Frontal cortex (tissue), 4 donors: ENCODE measurements around the gene NOSIP. TPM values are rescaled to one million over a fixed set of nuclear protein-coding genes. Genes with fewer than 3 reads are reported as not detected.
"Not testable (repeated sequence)": the region's sequence is repeated elsewhere in the genome, so short reads cannot be mapped to it uniquely, and the experiment has no call there.

Experiments used
- DNase-seq, 2 donors: peaks; one replicate each; pipeline ENCODE4 v3.0.0; 2012; ENCODE audit warnings: low spot score in 2 of 2
- FAIRE-seq: peaks from 2 replicates; lab custom pipeline; 2012; peaks lifted over from hg19 to GRCh38; lab: Jason Lieb, UNC
- total RNA-seq: library from RNA; depleted of rRNA; stranded (reverse); fragments of >200 nt; gene quantifications from one replicate; pipeline ENCODE4 v1.2.3, GENCODE V29; 2014
- donor health status: control.
- donor health status: control.
- donor health status: control.

Gene NOSIP, protein sequence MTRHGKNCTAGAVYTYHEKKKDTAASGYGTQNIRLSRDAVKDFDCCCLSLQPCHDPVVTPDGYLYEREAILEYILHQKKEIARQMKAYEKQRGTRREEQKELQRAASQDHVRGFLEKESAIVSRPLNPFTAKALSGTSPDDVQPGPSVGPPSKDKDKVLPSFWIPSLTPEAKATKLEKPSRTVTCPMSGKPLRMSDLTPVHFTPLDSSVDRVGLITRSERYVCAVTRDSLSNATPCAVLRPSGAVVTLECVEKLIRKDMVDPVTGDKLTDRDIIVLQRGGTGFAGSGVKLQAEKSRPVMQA
- total RNA-seq: 33.4 TPM

DNA sequence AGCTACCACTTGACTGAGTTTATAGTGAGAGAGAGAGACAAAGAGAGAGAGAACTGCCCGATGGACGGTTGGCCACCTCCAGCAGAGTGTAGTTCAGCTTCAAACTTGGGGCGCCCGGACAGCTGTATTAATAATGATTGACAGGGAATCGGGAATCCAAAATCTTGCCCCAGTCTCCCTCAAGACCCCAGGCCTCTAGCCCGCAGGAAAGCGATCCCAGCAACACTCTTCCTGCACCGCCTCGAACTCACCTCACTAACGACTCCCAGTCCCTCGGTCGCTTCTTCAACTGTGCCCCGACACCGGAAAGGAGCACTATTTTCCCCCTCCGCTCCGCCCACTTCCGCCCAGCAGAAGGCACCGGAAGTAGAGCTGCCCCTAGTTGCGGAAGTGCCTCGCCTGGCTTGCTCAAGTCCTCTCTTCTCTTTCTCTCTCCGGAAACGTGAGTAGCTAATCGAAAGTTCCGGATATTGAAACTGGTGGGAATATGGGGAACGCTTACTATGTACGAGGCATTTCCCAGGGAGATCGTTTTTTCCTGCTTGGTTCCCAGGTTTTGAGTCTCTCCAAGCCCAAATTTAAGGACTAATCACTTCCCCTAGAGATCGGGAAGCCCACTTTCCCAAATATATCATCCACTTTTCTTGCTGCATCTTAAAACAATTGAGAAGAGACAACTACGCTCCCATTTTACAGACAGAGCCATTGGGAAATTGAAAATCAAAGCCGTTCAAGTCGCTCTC is at the start of gene NOSIP:
Gene NOSIP (minus strand): TSS at position 293 of the 743 bp plus-strand sequence. CDS start 19,865 bp downstream, outside the sequence.
- peak; percentile 71 to 89 for DNase-seq
- no peak for FAIRE-seq

DNA sequence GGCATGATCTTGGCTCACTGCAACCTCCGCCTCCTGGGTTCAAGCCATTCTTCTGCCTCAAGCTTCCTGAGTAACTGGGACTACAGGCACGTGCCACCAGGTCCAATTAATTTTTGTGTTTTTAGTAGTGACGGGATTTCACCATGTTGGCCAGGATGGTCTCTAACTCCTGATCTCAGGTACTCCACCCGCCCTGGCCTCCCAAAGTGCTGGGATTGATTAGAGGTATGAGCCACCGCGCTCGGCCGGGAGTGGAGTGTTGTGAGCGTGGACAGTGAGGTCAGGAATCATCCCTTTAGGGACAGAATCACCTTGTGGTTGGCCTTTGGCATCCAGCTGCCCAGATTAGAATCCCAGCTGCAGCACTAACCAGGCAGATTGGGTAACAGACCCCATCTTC is 49.3 kb upstream of the NOSIP start:
- FAIRE-seq (no peak), DNase-seq (no peak)

DNA sequence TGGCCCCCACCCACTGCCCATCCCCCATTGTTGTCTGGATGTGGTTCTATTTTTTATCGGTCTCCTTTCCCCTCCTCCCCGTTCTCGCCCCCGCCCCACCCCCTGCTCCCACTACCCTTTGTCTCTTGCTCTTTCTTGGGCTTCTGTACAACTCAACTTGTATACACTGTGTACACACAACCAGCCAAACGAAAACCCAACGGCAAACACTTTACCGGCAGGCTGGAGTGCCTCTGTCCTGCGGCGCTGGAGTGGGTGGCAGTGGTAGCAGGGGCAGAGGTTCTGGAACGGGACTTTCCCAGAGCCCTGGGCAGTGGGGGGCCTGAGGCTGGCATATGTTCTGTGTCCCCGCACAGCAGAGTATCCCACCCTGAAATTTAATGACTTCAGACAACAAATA is 45.9 kb upstream of the NOSIP start:
- DNase-seq (no peak), FAIRE-seq (no peak)

DNA sequence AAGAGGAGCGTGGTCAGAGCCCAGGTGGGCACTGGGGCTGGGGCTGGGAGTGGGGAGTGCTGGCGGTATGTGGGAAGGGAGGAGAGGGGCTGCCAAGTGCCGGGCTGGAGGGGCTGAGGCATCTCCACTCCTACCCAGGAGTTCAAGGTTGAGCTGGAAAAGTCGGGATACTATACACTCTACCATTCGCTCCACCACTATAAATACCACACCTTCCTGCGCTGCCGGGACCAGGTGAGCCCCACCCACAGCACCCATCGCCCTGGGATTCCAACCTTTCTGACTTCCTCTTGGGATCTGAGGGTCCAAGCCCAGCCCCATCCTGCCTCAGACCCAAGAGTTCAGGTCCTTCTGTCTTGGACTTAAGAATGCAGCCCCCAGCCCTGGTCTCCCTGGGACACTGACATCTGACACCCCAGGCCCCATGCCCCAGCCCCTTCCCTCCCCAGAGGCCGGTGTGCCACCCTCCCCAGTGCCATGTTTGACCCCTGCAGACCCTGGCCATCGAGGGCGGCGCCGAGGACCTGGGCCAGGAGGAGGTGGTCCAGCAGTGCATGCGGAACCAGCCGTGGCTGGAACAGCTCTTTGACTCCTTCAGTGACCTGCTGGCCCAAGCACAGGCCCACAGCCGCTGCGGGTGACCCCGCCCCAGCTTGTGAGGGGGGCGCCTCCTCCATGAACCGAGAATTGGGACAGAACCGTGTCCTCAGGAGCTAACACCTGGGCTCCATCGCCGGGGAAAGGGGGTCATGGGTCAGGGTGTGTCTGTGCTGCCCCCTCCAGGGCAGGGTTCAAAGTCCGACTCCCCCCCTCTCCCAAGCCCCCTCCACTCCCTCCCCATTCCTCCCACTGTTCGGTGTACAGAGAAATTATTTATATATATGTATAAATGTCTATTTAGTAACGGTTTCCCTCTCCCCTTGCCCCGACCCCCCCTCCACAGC is 44.9 kb upstream of the NOSIP start:
- FAIRE-seq: no peak

DNA sequence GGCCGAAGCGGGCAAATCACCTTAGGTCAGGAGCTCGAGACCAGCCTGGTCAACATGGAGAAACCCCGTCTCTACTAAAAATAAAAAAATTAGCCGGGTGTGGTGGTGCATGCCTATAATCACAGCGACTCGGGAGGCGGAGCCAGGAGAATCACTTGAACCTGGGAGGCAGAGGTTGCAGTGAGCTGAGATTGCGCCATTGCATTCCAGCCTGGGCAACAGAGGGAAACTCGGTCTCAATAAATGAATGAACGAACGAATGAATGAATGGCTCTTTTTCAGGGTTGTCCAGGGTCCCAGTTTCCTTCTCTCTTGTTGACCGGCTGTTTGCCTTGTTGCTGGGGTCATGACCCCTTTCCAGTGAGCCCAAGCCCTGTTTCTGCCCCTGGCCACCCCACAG is 37.5 kb upstream of the NOSIP start:
- FAIRE-seq, DNase-seq: not testable (repeated sequence)

More for the DNA sequence above, 44.9 kb upstream of the NOSIP start:
- DNase-seq: no peak

DNA sequence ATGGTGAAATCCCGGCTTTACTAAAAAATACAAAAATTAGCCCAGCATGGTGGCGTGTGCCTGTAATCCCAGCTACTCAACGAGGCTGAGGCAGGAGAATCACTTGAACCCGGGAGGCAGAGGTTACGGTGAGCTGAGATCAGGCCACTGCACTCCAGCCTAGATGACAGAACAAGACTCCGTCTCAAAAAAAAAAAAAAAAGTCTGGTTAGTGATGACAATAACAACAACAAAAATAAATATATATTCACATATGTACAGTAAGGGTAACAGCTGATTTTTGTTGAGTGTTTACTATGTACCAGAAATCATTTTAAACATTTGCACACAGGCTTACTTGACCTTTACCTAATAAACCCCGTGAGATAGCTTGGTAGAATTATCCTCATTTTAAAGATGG is 36.6 kb upstream of the NOSIP start:
- DNase-seq (no peak), FAIRE-seq (no peak)

DNA sequence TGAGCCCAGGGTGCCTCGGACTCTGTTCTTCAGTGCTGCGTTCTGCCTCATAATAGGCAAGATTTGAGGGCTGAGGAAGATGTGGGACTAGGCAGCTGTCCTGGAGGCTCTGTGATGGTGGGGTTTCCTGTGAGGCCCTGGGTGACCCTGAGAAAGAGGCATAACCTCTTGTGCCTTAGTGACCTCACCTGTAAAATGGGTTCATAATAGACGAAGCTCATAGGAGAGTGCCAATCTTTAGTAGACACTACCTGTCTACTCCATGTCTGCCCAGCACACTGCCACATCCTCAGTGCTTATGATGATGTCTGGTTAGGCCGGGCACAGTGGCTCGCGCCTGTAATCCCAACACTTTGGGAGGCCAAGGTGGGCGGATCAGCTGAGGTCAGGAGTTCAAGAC is 36.2 kb upstream of the NOSIP start:
- no peak for FAIRE-seq
- no peak for DNase-seq

DNA sequence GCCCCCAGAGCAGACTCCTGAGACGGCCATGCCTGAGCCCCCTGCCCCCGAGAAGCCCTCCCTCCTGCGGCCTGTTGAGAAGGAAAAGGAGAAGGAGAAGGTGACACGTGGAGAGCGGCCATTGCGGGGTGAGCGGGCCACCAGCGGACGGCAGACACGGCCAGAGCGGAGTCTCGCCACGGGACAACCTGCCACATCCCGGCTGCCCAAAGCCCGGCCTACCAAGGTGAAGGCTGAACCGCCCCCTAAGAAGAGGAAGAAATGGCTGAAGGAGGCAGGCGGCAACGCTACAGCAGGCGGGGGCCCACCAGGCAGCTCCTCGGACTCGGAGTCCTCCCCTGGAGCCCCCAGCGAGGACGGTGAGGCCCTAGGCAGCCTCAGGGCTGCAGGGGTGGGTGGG is 35.5 kb upstream of the NOSIP start:
- no peak for FAIRE-seq
- DNase-seq: no peak

DNA sequence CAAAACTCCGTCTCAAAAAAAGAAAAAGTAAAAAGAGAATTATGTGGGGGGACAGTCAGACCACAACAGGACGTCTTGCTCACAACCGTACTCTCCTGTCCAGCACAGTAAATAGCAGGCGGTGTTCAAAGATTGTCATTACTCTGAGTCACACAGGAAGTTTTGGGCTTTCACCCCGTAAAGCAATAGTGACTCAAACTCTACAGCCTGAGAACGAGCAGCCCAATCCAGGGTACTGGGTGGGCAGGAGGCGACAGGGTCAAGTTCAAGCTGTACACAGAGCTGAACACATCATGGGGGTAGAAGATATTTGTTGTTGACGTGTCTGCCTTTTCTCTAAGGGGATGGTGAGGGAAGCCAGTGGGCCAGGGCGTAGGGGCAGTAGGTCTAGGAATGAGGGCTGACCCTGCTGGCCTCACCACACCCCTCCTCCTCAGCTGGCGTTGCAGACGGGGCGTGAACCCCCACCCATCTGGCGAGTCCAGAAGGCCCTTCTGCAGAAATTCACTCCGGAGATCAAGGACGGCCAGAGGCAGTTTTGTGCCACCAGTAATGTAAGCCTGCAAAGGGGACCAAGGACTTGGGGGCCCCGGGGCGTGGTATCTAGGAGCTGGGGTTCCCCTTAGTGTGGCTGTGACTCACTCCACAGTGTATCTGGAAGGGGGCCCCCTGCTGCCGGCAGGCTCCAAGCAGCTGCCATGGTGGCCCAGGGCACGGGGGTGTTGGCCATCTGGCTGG is 33.9 kb upstream of the NOSIP start:
- DNase-seq (no peak), FAIRE-seq (no peak)

DNA sequence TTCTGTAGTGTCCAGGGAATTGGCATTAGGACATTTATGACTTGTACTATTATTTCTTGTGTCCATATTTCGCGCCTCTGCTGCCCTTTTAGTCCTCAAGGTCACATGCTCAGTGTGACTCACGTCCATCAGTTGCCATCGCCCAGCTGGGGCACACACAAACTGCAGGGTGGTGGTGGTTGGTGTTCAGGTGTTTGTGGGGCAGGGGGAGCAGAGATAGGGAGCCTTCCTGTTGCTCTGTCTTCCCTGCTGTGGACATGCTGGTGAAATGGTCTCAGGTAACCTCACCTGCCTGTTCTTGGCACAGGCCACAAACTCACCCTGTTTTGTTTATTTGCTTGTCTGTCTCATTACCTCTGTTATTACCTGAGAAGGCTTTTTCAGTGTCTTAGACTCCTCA is 33.0 kb upstream of the NOSIP start:
- no peak for FAIRE-seq
- no peak for DNase-seq

DNA sequence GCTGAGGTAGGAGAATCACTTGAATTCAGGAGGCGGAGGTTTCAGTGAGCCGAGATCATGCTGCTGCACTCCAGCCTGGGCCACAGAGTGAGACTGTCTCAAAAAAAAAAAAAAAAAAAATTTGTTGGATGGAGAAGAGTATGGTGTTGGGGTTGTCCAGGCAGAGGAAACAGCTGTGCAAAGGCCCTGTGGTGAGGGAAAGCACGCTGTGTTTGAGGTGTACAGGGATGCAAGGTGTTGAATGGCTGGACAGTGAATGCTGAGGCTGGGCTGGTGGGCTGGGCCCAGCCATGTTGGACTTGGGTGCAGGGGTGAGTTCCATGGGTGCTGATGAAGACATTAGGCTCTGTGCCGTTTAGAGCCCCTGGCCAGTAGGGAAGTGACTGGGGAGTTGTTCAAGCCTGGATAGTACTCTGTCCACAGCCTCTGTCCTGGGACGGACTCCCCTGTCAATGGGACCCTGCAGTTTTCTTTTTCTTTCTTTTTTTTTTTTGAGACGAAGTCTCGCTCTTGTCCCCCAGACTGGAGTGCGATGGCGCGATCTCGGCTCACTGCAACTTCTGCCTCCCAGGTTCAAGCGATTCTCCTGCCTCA is 29.2 kb upstream of the NOSIP start:
- DNase-seq (no peak), FAIRE-seq (no peak)

DNA sequence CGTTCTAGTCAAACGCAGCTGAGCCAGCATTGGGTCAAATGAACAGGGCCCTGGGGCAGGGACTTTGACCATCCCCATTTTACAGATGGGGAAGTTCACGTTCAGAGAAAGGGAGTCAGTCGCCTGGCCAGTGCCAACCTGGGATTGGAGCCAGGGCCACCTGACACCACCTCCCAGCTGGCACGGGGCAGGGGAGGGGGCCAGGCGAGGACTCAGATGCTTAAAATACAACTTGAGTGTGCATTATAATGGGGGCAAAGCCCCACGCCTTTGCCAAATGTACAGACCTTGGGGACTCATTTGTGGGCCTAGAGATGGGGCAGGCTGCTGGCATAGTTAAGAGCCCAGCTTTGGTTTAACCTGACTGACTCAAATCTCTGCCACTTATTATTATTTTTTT is 25.2 kb upstream of the NOSIP start:
- no peak for FAIRE-seq
- DNase-seq: no peak

DNA sequence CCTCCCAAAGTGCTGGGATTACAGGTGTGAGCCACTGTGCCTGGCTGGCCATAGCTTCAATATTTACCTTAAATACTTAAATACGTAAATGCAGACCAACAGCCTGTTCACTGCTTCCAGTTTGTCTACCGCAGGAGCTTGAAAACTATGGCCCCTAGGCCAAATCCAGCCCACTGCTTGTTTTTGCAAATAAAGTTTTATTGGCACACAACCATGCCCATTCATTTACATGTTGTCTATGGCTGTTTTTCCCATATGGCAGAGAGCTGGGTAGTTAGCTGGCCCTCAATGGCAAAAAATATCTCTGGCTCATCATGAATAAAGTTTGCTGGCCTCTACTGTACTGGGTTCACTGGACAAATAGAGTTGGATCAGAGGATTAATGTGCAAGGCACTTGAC is 22.4 kb upstream of the NOSIP start:
- DNase-seq (no peak), FAIRE-seq (no peak)

DNA sequence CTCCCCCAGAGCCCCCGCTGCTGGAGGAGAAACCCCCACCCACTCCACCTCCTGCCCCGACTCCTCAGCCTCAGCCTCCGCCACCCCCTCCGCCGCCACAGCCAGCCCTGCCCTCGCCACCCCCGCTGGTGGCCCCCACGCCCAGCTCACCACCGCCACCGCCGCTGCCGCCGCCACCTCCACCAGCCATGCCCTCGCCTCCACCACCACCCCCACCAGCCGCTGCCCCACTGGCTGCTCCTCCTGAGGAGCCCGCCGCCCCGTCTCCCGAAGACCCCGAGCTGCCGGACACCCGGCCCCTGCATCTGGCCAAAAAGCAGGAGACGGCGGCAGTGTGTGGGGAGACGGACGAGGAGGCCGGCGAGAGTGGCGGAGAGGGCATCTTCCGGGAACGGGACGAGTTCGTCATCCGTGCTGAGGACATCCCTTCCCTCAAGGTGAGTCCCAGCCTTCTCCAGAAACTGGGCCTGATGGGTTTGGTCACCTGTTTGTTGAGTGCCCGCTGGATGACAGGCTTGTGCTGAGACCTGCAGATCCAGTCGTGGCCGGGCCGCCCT is 21.2 kb upstream of the NOSIP start:
- DNase-seq (no peak), FAIRE-seq (no peak)

DNA sequence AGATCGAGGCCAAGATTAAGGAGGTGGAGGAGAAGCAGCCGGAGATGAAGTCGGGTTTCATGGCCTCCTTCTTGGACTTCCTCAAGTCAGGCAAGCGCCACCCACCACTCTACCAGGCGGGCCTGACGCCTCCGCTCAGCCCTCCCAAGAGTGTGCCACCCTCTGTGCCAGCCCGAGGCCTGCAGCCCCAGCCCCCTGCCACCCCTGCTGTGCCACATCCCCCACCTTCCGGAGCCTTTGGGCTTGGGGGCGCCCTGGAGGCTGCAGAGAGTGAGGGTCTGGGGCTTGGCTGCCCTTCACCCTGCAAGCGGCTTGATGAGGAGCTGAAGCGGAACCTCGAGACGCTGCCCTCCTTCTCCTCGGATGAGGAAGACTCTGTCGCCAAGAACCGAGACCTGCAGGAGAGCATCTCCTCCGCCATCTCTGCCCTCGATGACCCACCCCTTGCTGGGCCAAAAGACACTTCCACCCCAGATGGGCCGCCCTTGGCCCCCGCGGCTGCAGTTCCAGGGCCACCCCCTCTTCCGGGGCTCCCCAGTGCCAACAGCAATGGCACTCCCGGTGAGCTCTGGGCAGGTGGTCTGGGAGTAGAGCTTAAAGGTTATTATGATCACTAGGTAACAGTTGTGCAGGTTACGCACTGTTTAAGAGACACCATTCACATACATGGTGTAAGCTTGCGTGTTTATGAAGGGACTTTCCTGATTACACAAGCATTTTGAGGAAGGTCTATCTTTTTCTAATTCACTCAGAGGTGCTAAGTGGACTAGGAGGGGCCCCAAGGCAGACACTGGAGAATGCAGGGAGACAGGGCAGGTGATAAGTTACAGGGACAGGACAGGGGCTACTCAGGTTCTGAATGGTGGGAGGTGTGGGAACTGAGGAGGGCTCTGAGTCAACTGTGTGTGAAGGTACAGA is 19.3 kb upstream of the NOSIP start:
- no peak for FAIRE-seq
- no peak for DNase-seq

DNA sequence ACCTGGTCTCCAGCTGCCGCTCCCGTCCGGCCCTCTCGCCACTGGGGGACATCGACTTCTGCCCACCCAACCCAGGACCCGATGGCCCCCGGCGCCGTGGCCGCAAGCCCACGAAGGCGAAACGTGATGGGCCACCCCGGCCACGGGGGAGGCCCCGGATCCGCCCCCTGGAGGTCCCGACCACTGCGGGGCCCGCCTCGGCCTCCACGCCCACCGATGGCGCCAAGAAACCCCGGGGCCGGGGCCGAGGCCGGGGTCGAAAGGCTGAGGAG is 17.3 kb upstream of the NOSIP start:
- no peak for DNase-seq
- no peak for FAIRE-seq

DNA sequence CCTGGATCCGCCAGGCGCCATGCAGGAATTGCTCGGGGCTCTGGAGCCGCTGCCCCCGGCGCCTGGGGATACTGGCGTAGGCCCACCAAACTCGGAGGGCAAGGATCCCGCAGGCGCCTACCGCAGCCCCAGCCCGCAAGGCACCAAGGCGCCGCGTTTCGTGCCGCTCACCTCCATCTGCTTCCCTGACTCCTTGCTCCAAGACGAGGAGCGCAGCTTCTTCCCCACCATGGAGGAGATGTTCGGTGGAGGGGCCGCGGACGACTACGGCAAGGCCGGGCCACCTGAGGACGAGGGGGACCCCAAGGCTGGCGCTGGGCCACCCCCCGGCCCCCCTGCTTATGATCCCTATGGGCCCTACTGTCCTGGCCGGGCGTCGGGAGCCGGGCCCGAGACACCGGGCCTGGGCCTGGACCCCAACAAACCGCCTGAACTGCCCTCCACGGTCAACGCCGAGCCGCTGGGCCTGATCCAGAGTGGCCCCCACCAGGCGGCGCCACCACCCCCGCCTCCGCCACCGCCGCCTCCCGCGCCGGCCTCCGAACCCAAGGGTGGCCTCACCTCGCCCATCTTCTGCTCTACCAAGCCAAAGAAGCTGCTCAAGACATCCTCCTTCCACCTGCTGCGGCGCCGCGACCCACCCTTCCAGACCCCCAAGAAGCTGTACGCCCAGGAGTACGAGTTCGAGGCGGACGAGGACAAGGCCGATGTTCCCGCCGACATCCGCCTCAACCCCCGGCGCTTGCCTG is 16.8 kb upstream of the NOSIP start:
- FAIRE-seq: no peak
- no peak for DNase-seq

DNA sequence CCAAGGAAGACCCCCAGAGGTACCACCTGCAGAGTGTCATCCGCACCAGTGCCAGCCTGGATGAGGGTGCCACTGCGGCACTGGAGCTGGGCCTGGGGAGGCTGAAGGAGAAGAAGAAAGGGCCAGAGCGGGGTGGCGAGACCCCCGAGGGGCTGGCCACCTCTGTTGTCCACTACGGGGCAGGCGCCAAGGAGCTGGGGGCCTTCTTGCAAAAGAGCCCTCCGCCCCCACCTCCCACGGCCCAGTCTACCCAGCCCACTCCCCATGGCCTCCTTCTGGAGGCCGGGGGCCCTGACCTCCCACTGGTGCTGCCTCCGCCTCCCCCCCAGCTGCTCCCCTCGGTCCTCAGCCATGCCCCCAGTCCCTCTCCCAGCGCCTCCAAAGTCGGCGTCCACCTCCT is 16.1 kb upstream of the NOSIP start:
- DNase-seq (no peak), FAIRE-seq (no peak)
